Measurements from ENCODE around the gene UBE3C. TPM values are rescaled to one million over a fixed set of nuclear protein-coding genes. Genes with fewer than 3 reads are reported as not detected.
A peak's percentile ranks its signal among the peaks of the same experiment; 100 is the strongest.

Gene UBE3C
- total and polyA plus RNA-seq, 2 of the 13 experiments (the other 11 are each of a cell fraction or from before 2014, with no cell fraction given), result 27.0 to 48.2 TPM

- TF ChIP-seq, protein P1, sequence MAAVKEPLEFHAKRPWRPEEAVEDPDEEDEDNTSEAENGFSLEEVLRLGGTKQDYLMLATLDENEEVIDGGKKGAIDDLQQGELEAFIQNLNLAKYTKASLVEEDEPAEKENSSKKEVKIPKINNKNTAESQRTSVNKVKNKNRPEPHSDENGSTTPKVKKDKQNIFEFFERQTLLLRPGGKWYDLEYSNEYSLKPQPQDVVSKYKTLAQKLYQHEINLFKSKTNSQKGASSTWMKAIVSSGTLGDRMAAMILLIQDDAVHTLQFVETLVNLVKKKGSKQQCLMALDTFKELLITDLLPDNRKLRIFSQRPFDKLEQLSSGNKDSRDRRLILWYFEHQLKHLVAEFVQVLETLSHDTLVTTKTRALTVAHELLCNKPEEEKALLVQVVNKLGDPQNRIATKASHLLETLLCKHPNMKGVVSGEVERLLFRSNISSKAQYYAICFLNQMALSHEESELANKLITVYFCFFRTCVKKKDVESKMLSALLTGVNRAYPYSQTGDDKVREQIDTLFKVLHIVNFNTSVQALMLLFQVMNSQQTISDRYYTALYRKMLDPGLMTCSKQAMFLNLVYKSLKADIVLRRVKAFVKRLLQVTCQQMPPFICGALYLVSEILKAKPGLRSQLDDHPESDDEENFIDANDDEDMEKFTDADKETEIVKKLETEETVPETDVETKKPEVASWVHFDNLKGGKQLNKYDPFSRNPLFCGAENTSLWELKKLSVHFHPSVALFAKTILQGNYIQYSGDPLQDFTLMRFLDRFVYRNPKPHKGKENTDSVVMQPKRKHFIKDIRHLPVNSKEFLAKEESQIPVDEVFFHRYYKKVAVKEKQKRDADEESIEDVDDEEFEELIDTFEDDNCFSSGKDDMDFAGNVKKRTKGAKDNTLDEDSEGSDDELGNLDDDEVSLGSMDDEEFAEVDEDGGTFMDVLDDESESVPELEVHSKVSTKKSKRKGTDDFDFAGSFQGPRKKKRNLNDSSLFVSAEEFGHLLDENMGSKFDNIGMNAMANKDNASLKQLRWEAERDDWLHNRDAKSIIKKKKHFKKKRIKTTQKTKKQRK (IDR thresholded peaks at IDR 0.05; ENCODE audit: low read length), result no peak
- TF ChIP-seq ZNF468 (CRISPR knock-in tag; IDR thresholded peaks at IDR 0.05) (no peak), RBFOX2 (IDR thresholded peaks at IDR 0.05; ENCODE audit: low read depth, low read length) (peak; percentile 54; the same call in 1 of the 2 replicates), SPEN (CRISPR knock-in tag; IDR thresholded peaks at IDR 0.05; ENCODE audit: low read depth) (no peak), FOXK1 (CRISPR knock-in tag; IDR thresholded peaks at IDR 0.05; ENCODE audit: borderline replicate concordance, low read depth) (no peak), ESRRA (CRISPR knock-in tag; IDR thresholded peaks at IDR 0.05; ENCODE audit: low read depth) (no peak), KLF6 (CRISPR knock-in tag; IDR thresholded peaks at IDR 0.05) (no peak), SRSF4 (IDR thresholded peaks at IDR 0.05; ENCODE audit: low read depth, low read length, poor library complexity, severe bottlenecking) (no peak), ZNF768 (CRISPR knock-in tag; IDR thresholded peaks at IDR 0.05) (no peak; the same call in 1 of the 2 replicates), SSRP1 (CRISPR knock-in tag; IDR thresholded peaks at IDR 0.05) (no peak), FOXO1 (CRISPR knock-in tag; IDR thresholded peaks at IDR 0.05) (no peak), FOSL2 (CRISPR knock-in tag; IDR thresholded peaks at IDR 0.05) (no peak), HNRNPL (IDR thresholded peaks at IDR 0.05; ENCODE audit: low read depth, low read length) (no peak), ZNF75D (CRISPR knock-in tag; IDR thresholded peaks at IDR 0.05; ENCODE audit: borderline replicate concordance) (no peak), LRRFIP1 (CRISPR knock-in tag; conservative IDR thresholded peaks at IDR 0.05) (no peak), LCORL (IDR thresholded peaks at IDR 0.05) (no peak), LCORL (CRISPR knock-in tag; IDR thresholded peaks at IDR 0.05) (no peak), ZKSCAN5 (CRISPR knock-in tag; IDR thresholded peaks at IDR 0.05) (no peak), ZSCAN30 (CRISPR knock-in tag; IDR thresholded peaks at IDR 0.05) (no peak), ZMYM4 (CRISPR knock-in tag; IDR thresholded peaks at IDR 0.05) (no peak), ZNF292 (CRISPR knock-in tag; IDR thresholded peaks at IDR 0.05; ENCODE audit: borderline replicate concordance, low read depth) (0 out of 2 replicates have a peak, but pooled peaks have one; percentile 61), DRAP1 (CRISPR knock-in tag; IDR thresholded peaks at IDR 0.05) (no peak), U2AF1 (optimal IDR thresholded peaks at IDR 0.05; ENCODE audit: low read depth, low read length) (no peak), ZNF770 (CRISPR knock-in tag; IDR thresholded peaks at IDR 0.05) (no peak)
Observed at GRCh38 chr7:157292770-157293412, 154.2 kb downstream of the UBE3C start (continued).

Measured in HepG2 (cell line).